Ishikawa (cell line): Measurements from ENCODE around the gene RTF1.

Experiments used
- EGR1 ChIP-seq: IDR thresholded peaks from 2 replicates; pipeline ENCODE4 v1.6.1; 2012
- EP300 ChIP-seq: IDR thresholded peaks from 2 replicates; pipeline ENCODE4 v1.6.1; 2012; ENCODE audit warnings: borderline replicate concordance
- FOXM1 ChIP-seq: IDR thresholded peaks from 2 replicates; pipeline ENCODE4 v1.6.1; 2012; ENCODE audit warnings: low read depth, borderline replicate concordance
- NFIC ChIP-seq: IDR thresholded peaks from 2 replicates; pipeline ENCODE4 v1.6.1; 2012
- RAD21 ChIP-seq: IDR thresholded peaks from 2 replicates; pipeline ENCODE4 v1.6.1; 2012; ENCODE audit warnings: low read depth
- TCF12 ChIP-seq: IDR thresholded peaks from 2 replicates; pipeline ENCODE4 v1.6.1; 2012; ENCODE audit warnings: low read depth
- YY1 ChIP-seq: IDR thresholded peaks from 2 replicates; pipeline ENCODE4 v1.6.1; 2012; ENCODE audit warnings: low read depth
- ZBTB7A ChIP-seq: IDR thresholded peaks from 2 replicates; pipeline ENCODE4 v1.6.1; 2012; ENCODE audit warnings: low read depth
- TF ChIP-seq, protein P1 (sequence below): IDR thresholded peaks from 2 replicates; pipeline ENCODE4 v1.6.1; 2012
- TF ChIP-seq, protein P2 (sequence below): IDR thresholded peaks from 2 replicates; pipeline ENCODE4 v1.6.1; 2012; ENCODE audit warnings: low read depth, mild to moderate bottlenecking

- no peak for TF ChIP-seq RAD21
- TF ChIP-seq YY1 = no peak
- TF ChIP-seq, protein P1, sequence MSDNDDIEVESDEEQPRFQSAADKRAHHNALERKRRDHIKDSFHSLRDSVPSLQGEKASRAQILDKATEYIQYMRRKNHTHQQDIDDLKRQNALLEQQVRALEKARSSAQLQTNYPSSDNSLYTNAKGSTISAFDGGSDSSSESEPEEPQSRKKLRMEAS = no peak
- TF ChIP-seq FOXM1 = no peak
- TF ChIP-seq EP300 = no peak
- no peak for TF ChIP-seq TCF12
- no peak for TF ChIP-seq EGR1
- no peak for TF ChIP-seq NFIC
- TF ChIP-seq, protein P2, sequence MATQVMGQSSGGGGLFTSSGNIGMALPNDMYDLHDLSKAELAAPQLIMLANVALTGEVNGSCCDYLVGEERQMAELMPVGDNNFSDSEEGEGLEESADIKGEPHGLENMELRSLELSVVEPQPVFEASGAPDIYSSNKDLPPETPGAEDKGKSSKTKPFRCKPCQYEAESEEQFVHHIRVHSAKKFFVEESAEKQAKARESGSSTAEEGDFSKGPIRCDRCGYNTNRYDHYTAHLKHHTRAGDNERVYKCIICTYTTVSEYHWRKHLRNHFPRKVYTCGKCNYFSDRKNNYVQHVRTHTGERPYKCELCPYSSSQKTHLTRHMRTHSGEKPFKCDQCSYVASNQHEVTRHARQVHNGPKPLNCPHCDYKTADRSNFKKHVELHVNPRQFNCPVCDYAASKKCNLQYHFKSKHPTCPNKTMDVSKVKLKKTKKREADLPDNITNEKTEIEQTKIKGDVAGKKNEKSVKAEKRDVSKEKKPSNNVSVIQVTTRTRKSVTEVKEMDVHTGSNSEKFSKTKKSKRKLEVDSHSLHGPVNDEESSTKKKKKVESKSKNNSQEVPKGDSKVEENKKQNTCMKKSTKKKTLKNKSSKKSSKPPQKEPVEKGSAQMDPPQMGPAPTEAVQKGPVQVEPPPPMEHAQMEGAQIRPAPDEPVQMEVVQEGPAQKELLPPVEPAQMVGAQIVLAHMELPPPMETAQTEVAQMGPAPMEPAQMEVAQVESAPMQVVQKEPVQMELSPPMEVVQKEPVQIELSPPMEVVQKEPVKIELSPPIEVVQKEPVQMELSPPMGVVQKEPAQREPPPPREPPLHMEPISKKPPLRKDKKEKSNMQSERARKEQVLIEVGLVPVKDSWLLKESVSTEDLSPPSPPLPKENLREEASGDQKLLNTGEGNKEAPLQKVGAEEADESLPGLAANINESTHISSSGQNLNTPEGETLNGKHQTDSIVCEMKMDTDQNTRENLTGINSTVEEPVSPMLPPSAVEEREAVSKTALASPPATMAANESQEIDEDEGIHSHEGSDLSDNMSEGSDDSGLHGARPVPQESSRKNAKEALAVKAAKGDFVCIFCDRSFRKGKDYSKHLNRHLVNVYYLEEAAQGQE = no peak
- no peak for TF ChIP-seq ZBTB7A
Measured at GRCh38 chr15:41437448-41437847, 20.6 kb downstream of the RTF1 start.
